GM12891 (cell line): ENCODE measurements around the gene METTL22.

ENCODE experiments used
- POLR2A ChIP-seq: IDR thresholded peaks from 2 replicates; pipeline ENCODE4 v1.6.1; 2011; ENCODE audit warnings: low read depth, low read length, control low read depth
- POLR2AphosphoS5 ChIP-seq: IDR thresholded peaks from 2 replicates; pipeline ENCODE4 v1.6.1; 2011; ENCODE audit warnings: low read depth, low read length, control low read depth

- TF ChIP-seq POLR2AphosphoS5: no peak
- TF ChIP-seq POLR2A: no peak
These were observed 788 bp downstream of the METTL22 start for GRCh38 chr16:8622315-8622656.
